Erythroblast (primary cell): ENCODE measurements around the gene PALLD.
"Not testable (repeated sequence)": the region's sequence is repeated elsewhere in the genome, so short reads cannot be mapped to it uniquely, and the experiment has no call there.

Experiments
- GATA1 ChIP-seq: IDR thresholded peaks from 2 replicates; pipeline ENCODE4 v1.6.1; 2011; ENCODE audit warnings: low read depth, mild to moderate bottlenecking, control low read depth, low read length, moderate library complexity
- POLR2A ChIP-seq: IDR thresholded peaks from 2 replicates; pipeline ENCODE4 v1.6.1; 2011; ENCODE audit warnings: mild to moderate bottlenecking, low read length

GRCh38 chr4:168806247-168806646, 309.4 kb downstream of the PALLD start:
- not testable (repeated sequence) for TF ChIP-seq POLR2A, GATA1
